ENCODE results near the gene PWP2.
"Not testable (repeated sequence)": the region's sequence is repeated elsewhere in the genome, so short reads cannot be mapped to it uniquely, and the experiment has no call there.

PWP2 gene

DNA sequence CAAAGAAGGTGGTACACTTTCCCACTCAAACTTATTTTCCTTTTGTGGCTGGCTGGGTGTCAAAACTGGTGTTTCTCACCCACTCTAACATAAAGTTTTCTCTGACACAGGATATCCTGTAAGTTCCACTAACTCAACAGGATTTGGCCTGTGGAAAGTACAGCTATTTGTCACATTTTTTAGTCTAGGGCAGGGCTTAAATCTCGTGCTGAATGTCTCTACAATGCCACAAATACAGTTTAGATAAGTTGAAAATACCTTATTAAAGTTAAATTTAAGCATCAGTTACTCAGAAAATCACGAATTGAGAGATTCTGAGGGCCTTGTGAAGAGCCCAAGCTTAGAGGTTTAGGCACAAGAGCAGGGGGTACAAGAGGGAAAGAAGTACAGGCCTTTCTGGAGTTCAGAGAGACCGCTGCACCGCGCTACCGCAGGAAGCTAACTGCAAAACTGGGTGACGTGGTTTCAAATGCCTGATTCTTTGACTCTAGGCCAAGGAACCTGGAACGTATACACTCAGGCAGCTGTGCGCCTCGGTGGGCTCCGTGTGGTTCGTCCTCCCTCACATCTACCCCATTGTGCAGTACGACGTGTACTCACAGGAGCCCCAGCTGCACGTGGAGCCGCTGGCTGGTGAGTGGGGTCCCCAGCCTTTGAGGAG is 23.4 kb upstream of the PWP2 start:
- no peak for DNase-seq (ENCODE audit: low spot score)

DNA sequence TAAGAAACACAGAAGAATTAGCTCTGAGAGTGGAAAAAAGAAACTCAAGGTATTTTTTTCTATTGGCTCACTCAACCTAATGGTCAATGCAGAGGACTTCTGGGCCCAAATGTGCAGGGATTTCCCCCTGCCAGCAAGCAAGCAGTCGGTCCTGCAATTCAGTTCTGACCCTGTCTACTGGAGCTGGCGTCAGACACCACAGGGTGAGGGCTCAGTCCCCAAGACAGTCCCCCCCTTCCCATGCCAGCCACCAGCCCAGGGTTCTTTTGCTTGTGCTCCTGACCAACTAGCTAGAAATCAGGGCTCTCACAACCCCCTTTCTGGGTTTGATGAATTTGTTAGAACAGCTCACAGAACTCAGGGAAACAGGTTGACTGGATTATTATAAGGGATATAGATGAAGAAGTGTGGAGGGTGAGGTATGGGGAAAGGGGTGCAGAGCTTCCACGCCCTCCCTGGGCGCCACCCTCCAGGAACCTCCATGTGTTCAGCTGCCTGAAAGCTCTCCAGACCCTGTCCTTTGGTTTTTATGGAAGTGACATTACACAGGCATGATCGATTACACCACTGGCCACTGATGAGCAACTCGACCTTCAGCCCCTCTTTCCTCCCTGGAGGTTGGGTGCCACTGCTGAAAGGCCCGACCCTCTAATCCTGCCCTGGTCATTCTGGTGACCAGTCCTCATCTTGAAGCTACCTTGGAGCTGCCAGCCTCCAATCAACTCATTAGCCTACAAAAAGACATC is 22.5 kb upstream of the PWP2 start:
- no peak for DNase-seq (ENCODE audit: low spot score)

DNA sequence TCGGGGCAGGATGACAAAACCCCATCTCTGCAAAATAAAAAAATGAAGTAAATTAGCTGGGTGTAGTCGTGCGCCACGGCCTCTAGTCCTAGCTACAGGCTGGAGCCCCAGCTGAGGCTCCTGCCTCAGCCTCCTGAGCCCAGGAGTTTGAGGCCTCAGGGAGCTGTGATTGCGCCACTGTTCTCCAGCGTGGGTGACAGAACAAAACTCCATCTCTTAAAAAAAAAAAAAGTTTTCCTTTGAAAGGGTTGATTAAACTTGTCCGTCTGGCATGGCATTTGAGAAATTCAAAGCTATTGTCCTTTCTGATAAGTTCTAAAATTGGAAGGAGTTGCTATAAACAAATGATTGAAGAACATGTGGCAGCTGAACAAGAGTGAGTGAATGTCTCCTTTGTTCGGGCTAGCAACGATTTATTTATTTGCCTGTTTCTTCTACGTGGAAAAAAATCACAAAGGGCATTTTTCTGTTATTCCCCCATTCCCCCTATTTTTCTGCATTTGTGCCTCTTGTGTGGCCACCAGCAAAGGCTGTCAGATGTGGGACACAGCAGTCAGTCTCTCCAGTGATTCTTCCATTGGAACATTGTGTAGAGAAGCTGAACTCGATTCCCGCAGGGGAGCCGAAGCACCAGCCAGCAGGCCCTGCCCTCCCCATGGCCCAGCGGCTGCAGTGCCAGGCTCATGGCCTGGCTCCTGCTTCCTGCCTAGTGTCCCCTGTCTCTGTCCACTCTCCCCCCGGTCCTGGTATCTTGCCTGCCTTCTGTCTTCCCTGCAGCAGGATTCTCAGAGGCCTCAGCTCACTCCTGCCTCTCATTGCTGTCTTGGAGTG is 21.5 kb upstream of the PWP2 start:
- no peak for DNase-seq (ENCODE audit: low spot score)

DNA sequence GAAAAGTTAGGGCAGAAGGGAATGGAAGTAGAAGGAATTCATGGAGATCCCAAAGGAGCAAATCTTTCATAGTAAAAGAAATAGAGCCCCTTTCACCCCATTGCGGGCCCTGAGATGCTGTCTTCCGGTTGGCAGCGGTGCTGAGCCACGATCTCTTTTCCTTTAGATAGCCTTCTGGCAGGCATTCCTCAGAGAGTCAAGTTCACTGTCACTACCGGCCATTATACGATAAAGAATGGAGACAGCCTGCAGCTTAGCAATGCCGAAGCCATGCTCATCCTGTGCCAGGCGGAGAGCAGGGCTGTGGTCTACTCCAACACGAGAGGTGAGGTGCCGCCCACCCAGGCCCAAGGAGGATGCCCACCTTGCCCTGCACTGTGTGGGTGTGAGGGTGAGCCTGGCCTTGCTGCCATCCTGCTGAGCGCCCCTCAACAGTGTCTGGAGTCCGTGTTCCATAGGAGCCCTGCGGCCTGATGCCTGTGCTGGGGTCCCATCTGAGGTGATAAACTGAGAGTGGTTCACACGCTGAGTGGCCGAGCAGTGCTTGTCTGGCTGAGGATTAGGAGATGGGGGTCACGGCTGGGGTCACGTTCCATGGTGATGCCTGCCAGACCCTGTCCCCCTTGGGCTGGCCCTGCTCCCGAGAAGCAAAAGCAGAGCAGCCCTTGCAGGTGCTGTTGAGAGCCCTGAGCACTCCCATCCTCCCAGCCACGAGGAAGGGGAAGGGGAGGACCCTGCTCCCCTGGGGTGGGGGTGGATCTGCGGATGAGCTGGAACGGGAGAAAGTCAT is 20.4 kb upstream of the PWP2 start:
- DNase-seq (ENCODE audit: low spot score), result no peak

DNA sequence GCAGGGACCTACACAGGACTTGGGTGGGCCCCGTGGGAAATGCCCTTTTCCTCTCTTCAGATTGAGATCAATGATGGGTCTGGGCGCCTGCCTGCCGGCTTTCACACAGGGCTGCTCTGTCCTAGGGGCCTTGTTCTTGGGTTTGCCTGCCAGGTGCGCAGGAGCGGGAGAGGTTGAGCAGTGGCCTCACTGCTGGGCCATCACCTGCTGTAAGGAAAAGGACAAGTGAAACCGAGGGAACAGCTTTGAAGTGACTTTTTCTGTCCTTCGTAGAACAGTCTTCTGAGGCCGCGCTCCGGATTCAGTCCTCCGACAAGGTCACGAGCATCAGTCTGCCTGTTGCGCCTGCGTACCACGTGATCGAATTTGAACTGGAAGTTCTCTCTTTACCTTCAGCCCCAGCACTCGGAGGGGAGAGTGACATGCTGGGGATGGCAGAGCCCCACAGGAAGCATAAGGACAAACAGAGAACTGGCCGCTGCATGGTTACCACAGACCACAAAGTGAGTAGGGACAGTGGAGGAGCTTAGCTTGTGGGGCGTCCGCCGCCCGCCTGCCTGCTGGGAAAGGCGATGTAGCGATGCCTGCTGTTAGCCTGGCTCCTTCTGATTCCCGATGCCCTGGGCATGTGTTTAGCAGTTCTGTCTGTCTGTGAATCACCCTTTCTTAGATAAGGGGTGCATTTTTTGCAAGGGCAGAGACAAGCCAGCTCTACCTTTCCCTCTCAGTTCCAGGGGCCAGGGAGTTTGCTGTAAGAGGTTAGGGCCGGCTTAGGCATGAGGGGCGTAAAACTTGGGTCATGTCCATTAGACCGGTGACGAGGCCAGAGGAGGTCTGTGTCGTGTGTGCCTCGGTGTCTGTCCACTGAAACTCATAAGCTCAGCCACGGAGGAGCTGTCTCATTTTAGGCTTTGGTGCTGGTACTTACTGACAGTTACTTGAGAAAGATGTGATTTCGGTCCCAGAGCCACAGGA is 19.5 kb upstream of the PWP2 start:
- no peak for DNase-seq (ENCODE audit: low spot score)

DNA sequence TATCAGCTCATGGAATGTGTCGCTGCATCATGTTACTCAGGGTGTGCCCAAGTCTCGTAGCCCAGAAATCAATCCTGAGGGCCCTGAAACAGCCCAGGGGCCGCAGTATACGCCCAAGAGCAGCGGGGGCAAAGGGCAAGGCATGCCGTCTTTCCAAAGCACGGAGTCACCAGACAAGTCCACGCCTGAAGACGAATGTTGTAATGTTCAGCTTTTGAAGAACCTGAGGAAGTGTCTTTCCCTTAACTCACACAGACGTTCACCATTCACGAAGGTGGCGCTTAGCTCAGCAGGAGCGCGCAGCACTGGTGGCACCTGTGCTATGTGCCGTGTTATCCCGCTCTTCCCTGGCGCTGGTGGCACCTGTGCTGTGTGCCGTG is 18.8 kb upstream of the PWP2 start:
- DNase-seq (ENCODE audit: low spot score), result no peak

DNA sequence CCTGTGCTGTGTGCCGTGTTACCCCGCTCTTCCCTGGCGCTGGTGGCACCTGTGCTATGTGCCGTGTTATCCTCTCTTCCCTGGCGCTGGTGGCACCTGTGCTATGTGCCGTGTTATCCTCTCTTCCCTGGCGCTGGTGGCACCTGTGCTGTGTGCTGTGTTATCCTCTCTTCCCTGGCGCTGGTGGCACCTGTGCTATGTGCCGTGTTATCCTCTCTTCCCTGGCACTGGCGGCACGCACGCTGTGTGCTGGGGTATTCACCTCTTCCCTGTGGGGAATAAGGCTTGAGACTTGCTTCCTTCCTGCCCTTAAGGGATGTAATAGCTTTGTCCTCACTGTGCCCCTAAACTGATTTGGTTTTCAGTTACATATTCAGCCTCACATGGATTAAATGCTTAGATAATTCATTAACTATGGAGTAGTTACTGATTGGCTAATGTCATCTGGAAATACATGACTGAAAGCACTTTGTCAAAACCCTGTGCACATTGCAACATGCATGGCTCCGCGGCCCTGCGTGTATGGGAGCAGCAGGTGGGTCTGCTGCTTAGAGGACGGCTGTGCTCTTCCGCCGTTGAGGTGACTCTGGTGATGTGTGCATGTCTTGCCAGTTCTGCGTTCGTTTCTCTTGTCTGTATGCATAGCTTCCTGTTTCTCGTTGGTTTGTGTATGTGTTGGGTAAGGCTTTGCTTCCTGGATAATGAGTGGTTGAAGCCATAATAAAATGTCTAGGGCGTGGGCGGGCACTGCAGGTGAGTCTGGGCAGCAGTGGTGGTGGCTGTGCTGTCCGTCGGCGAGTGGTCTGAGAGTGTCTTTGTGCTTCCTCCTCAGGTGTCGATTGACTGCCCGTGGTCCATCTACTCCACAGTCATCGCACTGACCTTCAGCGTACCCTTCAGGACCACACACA is 17.9 kb upstream of the PWP2 start:
- DNase-seq (ENCODE audit: low spot score), result no peak

DNA sequence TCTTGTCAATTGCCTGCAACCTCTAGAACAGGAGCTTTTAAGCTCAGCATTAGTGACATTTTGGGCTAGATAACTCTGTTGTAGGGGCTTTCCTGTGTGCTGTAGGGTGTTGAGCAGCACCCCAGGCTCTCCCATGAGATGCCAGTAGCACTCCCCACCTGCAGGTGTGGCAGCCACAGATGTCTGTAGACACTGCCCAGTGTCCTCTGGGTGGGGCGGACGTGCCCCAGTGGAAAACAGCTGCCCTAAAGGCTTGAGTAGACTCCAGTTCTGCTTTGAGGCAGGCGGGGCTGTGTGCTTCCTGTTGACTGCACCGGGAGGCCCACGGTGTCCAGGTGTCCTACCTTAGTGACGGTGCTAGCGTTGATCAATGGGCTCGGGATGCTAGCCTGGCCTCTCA is 16.9 kb upstream of the PWP2 start:
- DNase-seq (ENCODE audit: low spot score), result no peak

DNA sequence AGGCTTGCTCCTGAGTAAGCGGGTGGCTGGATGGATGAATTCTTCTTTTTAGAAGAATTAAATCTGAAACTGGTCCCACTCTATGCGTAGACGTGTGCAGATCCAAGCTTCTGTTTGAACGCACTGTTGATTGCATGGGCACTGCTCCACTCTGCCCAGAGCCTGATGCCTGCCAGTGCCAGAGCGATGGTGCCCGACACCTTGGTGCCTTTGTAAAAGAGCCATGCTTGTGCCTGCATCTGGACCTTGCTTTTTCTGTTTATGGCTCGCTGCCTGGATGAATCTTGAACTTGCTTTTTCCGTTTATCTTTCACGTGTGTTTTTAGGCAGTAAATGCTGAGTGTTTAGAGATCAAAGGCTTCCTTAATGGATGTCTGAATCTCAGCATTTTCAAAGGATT is 15.0 kb upstream of the PWP2 start:
- DNase-seq (ENCODE audit: low spot score), result no peak

DNA sequence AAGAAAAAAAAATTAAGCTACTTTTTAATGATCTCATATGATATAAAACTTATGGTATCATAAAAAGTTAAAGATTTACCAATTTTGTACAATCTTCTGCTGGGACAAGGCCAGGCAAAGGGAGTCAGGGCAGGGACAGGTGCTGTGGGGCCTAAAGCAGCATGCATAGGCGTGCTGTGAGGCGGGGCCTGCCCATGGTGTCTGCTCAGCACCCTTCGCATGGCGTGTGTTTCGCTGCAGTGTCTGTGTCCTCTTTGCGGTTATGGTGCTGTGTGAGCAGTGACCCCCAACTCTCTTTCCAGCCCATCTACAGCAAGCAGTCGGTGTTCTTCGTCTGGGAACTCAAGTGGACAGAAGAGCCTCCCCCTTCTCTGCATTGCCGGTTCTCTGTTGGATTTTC is 13.4 kb upstream of the PWP2 start:
- DNase-seq (ENCODE audit: low spot score), result no peak

DNA sequence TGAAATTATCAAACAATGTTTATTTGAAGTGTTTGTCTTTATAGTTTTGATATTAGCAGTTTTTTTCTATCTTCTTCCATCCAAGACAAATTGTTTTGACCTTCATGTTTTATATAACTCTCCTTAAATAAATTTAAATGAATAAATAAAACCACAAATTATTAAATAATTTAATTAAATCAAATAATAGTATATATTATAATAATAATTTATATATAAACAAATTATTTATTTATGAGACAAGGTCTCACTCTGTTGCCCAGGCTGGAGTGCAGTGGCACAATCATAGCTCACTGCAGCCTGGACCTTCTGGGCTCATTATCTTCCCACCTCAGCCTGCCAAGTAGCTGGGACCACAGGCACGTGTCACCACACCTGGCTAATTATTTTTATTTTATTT is 12.4 kb upstream of the PWP2 start:
- DNase-seq (ENCODE audit: low spot score), result no peak

DNA sequence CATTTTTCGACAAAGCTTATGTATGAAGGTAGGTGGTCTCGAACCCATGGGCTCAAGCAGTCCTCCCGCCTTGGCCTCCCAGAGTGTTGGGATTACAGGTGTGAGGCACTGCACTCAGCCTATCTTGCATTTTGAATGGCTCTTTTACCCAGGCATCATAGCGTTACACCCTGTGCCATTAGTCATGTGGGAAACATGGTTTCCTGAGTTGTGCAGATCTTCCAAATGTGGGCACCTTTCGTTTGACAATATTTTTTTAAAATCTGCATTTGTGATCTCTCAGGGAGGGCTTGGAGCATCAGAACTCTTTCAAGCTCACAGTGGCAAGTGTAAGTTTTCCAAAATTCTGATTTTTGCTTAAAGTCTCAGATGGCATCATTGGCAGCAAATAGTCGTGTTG is 8.7 kb upstream of the PWP2 start:
- not testable (repeated sequence) for DNase-seq (ENCODE audit: low spot score)

DNA sequence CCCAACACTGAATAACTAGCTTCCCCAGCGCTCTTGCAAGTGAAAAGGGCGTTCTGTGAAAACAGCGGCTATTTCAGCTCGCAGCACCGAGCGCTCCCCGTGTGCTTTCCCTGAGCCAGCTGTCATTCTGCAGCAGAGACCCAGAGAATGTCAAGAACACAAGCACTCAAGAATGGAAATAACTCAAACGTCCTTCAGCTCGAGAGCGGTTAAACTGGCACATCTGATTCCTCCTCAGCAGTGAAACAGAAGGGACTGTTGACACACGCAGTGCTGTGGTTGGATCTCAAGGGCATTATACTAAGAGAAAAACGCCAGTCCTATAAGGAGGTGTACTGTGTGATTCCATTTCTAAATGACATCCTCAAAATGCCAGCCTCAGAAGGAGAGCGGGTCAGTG is 8.2 kb upstream of the PWP2 start:
- not testable (repeated sequence) for DNase-seq (ENCODE audit: low spot score)

DNA sequence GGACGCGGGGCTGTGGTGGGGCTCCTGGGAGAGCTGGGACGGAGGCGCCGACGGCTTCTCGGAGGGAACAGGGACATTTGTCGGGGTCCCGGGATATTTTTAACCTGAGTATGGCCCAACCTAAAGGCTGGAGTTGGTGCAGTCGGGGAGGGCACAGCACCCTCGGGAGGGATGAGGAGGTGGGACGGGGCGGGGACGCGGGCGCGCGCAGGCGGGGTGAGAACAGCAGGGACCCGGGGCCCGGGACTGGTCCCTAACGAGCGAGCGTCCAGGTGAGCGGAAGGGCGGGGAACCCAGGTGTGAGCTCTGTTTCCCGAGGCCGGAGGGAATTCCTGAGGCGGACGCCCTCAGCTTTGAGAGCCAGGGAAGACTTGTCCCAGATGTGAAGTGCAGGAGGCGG is 390 bp downstream of the PWP2 start:
- DNase-seq (ENCODE audit: low spot score), result not testable (repeated sequence)

DNA sequence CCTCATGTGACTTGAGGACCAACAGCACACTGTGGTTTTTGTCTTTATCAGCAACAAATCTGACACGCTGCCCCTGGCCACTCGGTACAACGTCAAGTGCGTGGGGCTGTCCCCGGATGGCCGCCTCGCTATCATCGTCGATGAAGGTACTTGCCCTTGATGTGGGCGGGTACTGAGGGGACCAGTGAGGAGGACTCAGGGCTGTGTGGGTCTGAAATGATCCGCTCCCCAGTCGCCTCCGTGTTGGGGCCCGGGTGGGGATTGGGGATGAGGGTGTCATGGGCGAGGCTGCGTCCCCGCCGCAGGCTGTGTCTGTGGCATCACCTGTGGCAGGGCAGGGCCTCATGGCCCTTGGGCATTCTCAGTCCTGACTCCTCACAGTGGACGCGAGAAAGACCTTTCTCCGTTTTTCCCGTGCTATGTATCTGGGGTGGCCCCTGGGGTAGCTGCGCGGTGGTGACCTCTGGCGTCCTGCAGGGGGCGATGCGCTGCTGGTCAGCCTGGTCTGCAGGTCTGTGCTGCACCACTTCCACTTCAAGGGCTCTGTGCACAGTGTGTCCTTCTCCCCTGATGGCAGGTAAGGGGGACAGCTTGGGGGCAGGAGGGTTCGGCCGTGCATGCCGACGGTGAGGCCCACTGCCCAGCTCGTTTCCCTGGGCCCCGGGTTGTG is 6.6 kb downstream of the PWP2 start:
- DNase-seq (ENCODE audit: low spot score), result not testable (repeated sequence)

DNA sequence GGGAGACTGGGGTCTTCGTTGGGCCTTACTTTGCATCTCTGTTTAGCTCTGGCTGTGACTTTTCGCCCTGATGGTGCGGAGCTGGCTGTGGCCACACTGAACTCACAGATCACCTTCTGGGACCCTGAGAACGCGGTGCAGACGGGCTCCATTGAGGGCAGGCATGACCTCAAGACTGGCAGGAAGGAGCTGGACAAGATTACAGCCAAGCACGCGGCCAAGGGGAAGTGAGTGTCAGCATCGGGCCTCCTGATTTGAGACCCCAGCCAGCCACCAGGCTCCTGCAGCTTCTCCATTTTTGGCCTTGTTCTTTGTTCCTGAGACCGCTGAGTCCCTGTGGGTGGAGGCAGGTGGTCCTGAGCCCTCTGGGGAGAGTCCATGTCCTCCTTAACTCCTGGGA is 14.9 kb downstream of the PWP2 start:
- not testable (repeated sequence) for DNase-seq (ENCODE audit: low spot score)

DNA sequence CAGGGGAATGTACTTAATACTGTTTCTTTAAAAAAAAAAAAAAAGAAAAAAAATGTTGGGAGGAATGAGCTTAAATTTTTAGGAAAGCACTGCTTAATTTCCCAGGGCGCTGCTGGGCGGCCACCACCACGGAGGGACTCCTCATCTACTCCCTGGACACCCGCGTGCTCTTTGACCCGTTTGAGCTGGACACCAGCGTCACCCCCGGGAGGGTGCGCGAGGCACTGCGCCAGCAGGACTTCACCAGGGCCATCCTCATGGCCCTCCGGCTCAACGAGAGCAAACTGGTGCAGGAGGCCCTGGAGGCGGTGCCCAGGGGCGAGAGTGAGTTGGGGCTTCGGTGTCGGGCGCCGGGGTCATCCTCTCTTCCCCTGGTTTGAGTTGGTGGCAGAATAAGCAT is 20.6 kb downstream of the PWP2 start:
- not testable (repeated sequence) for DNase-seq (ENCODE audit: low spot score)

DNA sequence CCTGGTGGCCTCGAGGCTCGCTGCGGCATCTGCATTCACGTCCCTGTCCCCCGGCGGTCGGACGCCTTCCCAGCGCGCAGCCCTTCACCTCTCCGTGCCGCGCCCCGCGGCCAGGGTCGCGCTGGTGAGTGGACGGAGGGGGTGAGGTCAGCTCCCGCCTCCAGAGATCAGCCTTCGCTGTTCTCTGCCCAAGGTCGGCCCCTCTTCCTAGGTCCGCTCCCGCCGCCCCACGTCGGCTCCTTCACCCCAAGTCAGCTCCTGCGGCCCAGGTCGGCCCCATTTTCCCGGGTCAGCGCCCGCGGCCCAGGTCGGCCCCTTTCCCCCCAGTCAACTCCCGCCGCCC is 26.5 kb downstream of the PWP2 start:
- not testable (repeated sequence) for DNase-seq (ENCODE audit: low spot score)

DNA sequence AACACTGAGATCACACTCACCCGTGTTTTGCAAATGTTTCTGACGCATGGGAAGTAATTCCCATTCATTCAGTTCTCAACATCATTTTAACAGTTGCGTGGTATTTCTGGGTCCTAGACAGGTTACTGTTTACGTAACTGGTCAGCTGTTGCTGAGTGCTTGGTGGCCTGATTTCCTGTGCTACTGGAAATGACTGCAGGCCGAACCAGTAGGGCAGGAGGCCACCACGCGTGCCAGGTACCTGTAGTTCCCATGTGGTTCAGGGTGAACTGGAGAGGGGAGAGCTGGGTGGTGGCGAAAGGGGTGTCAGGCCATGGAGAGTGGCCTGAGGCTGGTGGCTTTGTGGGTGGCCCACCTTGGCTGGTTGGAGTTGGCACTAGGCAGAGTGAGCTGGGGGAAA is 27.5 kb downstream of the PWP2 start:
- DNase-seq (ENCODE audit: low spot score), result not testable (repeated sequence)

All from AG20443 (cell line).